ENCODE data around the gene TCP11X2.
A peak's percentile ranks its signal among the peaks of the same experiment; 100 is the strongest.
"Not testable (repeated sequence)": the region's sequence is repeated elsewhere in the genome, so short reads cannot be mapped to it uniquely, and the experiment has no call there.

The TCP11X2 gene

DNA sequence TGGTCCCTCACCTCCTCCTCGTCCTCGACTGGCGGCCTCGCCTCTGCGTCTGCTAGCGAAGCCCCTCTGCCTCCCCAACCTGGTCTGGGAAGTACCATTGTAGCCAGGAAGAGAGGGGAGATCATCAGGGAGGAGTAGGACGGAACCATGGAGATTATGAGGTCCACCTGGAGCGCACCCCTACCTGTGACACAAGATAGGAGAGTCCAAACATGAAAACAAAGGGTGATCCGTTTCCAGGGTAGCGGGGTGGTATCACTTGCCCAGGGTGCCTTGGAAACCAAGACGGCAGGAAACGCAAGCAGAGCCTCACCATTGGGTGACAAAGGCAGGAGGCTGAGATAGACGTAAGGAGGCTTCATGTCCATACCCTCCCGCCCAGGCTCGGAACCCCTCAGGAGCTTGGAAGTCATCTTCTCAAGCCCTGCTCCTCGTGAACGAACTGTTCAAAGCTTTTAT, at the start of gene TCP11X2:
TSS of gene TCP11X2 (minus strand) at position 51 of the 459 bp plus-strand sequence.
- H3K4me3 ChIP-seq; H3K9me3 ChIP-seq (ENCODE audit: low read depth, low read length); DNase-seq (ENCODE audit: low read depth, low spot score); H3K36me3 ChIP-seq (ENCODE audit: insufficient read depth, low read length); H3K27ac ChIP-seq; H3K9ac ChIP-seq (ENCODE audit: insufficient read length): not testable (repeated sequence)

DNA sequence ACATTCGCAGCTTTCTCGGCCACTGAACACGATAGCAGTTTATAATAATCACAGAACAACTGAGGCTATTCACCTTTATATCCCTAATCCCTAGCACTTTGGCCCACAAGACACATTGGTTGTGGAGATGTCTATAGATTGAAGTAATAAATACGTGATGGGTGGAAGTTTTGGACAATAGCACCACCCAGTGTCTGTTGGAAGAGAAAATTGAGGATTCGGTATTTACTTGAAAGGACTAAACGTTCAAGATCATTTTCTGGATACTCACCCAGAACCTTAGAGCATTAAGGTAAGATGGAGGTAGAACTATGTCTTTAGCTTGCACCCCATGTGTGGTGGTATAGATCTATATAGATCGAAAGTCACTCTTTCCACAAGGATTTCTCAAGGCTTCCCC, 45.7 kb upstream of the TCP11X2 start:
- H3K36me3 ChIP-seq (ENCODE audit: insufficient read depth, low read length): peaks cover 7% of the 10 kb centered on the region; the same call in 1 of the 2 replicates
- no peak overlapping the region for H3K27ac ChIP-seq
- peak overlapping the region; percentile 80; the same call in 1 of the 2 replicates for H3K4me3 ChIP-seq
- no peak for TF ChIP-seq FOXP2 (optimal IDR thresholded peaks at IDR 0.05; ENCODE audit: control extremely low read depth, extremely low read length, insufficient read depth)
- TF ChIP-seq EZH2 (IDR thresholded peaks at IDR 0.05): no peak
- no peak for TF ChIP-seq POLR2AphosphoS5 (IDR thresholded peaks at IDR 0.05; ENCODE audit: borderline replicate concordance, low read depth, low read length)
- H3K9me3 ChIP-seq (ENCODE audit: low read depth, low read length): no peaks in the 10 kb centered on the region
- no peak overlapping the region for H3K9ac ChIP-seq (ENCODE audit: insufficient read length)
- no peak for DNase-seq (ENCODE audit: low read depth, low spot score)

DNA sequence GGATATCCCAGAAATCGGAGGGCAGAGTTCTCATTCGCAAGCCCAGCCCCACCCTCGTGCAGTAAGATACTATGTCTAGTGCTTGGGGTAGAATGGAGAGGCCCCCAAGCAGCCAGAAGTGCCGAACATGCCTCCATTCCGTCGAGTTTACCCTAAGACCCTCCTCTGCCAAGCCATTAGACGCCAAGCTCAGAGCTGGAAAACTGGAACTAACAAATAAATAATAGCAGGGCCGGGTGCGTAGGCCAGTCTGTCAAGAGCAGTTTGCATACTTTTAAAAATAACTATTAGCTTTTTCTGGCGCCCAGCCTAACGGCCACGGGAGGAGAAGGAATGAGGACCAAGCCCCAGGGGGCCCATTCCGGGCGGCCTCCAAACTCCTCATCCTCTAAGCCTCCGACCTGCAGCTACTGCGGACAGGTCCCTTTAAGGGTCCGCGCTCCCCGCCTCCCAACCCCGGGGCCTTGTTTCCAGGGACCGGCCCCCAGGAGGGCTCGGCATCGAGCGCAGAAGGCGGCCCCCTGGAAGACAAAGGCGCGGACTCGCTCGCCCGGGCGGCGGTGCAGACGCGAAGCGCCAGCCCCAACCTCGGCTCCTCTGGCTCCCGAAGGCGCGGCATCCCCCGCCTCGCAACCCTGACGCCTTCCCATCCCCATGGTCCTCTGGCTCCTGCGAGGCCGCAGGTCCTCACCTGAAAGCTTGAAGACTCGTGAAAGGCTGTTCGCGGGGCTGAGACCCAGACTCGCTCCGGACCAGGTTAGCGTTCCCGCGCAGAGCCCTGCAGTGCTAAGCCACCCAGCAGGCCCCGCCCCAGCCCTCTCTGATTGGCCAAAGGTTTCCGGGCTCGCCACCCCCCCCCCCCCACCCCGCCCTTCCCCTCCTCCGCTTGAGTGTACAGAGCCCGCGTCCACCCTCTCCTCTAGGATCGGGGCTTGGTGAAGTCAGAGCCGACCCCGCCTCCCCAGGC, 44.6 kb upstream of the TCP11X2 start, which contains the start of gene TMSB15A:
TSS of gene TMSB15A (minus strand) at position 765 of the 967 bp plus-strand sequence.
- Histone ChIP-seq H3K27ac (no peak within 1 kb of the TSS), H3K9ac (ENCODE audit: insufficient read length) (peak within 1 kb of the TSS; percentile 67), H3K36me3 (ENCODE audit: insufficient read depth, low read length) (peaks cover 7% of the 10 kb centered on the region; the same call in 1 of the 2 replicates), H3K4me3 (peak within 1 kb of the TSS; percentile 80), H3K9me3 (ENCODE audit: low read depth, low read length) (no peaks in the 10 kb centered on the region)
- DNase-seq (ENCODE audit: low read depth, low spot score): no peak
- TF ChIP-seq POLR2AphosphoS5 (IDR thresholded peaks at IDR 0.05; ENCODE audit: borderline replicate concordance, low read depth, low read length) (peak; percentile 62; the same call in 1 of the 2 replicates), EZH2 (IDR thresholded peaks at IDR 0.05) (no peak)

DNA sequence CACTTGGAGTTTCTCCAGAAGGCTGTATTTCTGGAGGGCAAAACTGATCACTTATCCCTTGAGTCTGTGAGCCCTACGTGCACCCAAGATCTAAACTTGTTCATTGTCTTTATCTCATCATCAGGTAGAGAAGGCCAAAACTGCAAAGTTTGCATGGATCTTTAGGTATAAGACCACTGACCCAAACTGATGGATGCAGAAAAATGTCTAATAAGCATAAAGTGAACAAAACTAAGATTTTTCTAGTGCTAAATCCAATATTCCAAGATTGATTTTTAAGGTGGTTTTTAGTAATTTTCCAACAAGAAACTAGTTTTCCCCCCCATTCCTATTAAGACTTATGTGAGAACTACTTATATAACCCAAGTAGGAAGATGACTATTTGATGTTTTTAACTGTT, 42.9 kb upstream of the TCP11X2 start:
- no peak for DNase-seq (ENCODE audit: low read depth, low spot score)
- TF ChIP-seq EZH2 (IDR thresholded peaks at IDR 0.05) (no peak), POLR2AphosphoS5 (IDR thresholded peaks at IDR 0.05; ENCODE audit: borderline replicate concordance, low read depth, low read length) (no peak), FOXP2 (optimal IDR thresholded peaks at IDR 0.05; ENCODE audit: control extremely low read depth, extremely low read length, insufficient read depth) (no peak)
- Histone ChIP-seq H3K9ac (ENCODE audit: insufficient read length) (no peak overlapping the region), H3K9me3 (ENCODE audit: low read depth, low read length) (no peaks in the 10 kb centered on the region), H3K36me3 (ENCODE audit: insufficient read depth, low read length) (peaks cover 7% of the 10 kb centered on the region; the same call in 1 of the 2 replicates), H3K27ac (no peak overlapping the region), H3K4me3 (no peak overlapping the region)

DNA sequence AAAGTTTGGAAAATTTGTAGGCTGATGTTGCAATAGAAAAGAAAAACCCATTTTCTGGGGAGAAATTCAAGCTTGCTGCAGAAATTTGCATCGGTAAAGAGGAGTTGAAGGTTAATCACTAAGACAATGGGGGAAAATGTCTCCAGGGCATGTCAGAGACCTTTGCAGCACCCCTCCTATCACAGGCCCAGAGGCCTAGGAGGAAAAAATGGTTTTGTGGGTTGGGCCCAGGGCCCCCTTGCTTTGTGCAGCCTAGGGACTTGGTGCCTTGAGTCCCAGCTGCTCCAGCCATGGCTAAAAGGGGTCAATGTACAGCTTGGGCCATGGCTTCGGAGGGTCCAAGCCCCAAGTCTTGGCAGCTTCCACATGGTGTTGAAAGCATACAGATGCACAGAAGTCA, 27.1 kb upstream of the TCP11X2 start:
- DNase-seq (ENCODE audit: low read depth, low spot score): no peak
- Histone ChIP-seq H3K4me3 (no peak overlapping the region), H3K9ac (ENCODE audit: insufficient read length) (no peak overlapping the region), H3K9me3 (ENCODE audit: low read depth, low read length) (no peaks in the 10 kb centered on the region), H3K27ac (no peak overlapping the region), H3K36me3 (ENCODE audit: insufficient read depth, low read length) (no peaks in the 10 kb centered on the region)
- TF ChIP-seq EZH2 (IDR thresholded peaks at IDR 0.05) (no peak), POLR2AphosphoS5 (IDR thresholded peaks at IDR 0.05; ENCODE audit: borderline replicate concordance, low read depth, low read length) (no peak), FOXP2 (optimal IDR thresholded peaks at IDR 0.05; ENCODE audit: control extremely low read depth, extremely low read length, insufficient read depth) (no peak)

DNA sequence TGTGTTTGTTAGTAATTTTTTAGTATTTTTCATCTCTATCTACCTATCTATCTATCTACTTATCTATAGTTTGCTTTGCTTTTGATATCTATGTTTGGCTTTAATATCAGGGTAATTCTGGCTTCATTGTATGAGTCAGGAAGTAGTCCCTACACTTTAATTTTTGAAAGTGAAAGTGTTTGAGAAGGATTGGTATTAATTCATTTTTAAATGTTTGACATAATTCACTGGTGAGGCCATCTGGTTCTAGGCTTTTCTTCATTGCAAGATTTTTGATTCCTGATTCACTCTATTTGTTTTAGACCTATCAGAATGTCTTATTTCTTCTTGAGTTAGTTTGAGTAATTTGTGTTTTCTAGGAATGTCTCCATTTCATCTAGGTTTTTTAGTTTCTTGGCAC, 20.2 kb upstream of the TCP11X2 start:
- Histone ChIP-seq H3K9ac (ENCODE audit: insufficient read length) (no peak overlapping the region), H3K36me3 (ENCODE audit: insufficient read depth, low read length) (no peaks in the 10 kb centered on the region), H3K4me3 (no peak overlapping the region), H3K9me3 (ENCODE audit: low read depth, low read length) (no peaks in the 10 kb centered on the region), H3K27ac (no peak overlapping the region)
- DNase-seq (ENCODE audit: low read depth, low spot score): no peak
- TF ChIP-seq EZH2 (IDR thresholded peaks at IDR 0.05) (no peak), FOXP2 (optimal IDR thresholded peaks at IDR 0.05; ENCODE audit: control extremely low read depth, extremely low read length, insufficient read depth) (no peak), POLR2AphosphoS5 (IDR thresholded peaks at IDR 0.05; ENCODE audit: borderline replicate concordance, low read depth, low read length) (no peak)

DNA sequence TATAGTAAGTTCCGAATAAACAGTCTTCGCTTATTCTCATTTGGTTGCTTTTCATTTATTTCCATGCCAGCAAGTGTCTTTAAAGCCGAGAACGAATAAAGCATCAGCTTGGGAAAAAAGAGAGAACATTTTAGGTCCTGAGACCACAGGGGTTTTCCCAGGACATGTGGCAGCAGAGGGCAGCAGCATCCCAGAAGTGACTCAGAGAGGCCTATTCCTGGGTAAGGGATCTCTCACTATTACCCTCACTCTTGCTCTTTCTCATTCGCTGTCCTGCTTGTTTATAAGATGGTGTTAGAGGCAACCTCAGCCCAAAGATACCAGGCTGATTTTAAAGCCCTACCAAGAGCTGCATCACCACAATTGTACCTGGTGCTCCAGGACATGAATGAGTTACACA, 7.2 kb upstream of the TCP11X2 start:
- H3K27ac ChIP-seq; H3K9ac ChIP-seq (ENCODE audit: insufficient read length); H3K4me3 ChIP-seq; H3K9me3 ChIP-seq (ENCODE audit: low read depth, low read length); DNase-seq (ENCODE audit: low read depth, low spot score); H3K36me3 ChIP-seq (ENCODE audit: insufficient read depth, low read length): not testable (repeated sequence)

DNA sequence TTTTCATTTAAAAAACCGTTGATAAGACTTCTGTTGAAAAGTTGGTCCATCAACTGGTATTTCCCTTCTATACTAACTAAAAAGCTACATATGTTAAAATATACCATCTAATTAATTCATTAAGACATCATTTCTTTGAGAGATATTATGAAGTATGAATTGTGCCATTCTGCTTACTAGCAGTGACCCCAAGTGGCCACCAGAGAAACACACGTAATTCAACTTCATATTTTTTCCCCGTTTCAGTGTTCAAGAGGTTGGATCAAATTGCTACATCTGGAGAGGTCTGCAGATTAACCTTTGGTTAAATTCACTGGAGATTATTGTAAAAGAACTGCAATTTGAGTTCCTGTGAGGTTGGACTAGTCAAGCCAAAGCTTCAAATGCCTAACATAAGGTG, 1.4 kb downstream of the TCP11X2 start:
- H3K9ac ChIP-seq (ENCODE audit: insufficient read length); H3K4me3 ChIP-seq; H3K27ac ChIP-seq; H3K9me3 ChIP-seq (ENCODE audit: low read depth, low read length); H3K36me3 ChIP-seq (ENCODE audit: insufficient read depth, low read length); DNase-seq (ENCODE audit: low read depth, low spot score): not testable (repeated sequence)

DNA sequence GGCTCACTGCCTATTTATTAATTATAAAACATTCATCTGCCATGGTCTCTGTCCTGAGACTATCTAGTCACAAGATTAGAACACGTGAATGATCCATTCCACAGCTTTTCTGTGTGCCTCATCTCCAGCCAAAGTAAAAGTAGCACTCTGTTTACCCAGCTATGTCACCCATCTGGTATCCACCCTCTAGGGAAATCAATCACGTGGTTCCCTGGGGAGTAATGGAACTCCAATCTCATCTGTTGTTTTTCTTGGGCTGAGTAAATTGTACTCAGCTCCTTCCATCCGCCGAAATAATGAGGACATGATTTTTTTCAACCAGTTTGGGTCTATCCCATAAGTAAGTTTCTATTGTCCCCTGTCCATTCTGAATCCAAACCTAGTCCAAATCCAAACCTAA, 13.0 kb downstream of the TCP11X2 start:
- H3K27ac ChIP-seq; H3K4me3 ChIP-seq; H3K9me3 ChIP-seq (ENCODE audit: low read depth, low read length); DNase-seq (ENCODE audit: low read depth, low spot score); H3K9ac ChIP-seq (ENCODE audit: insufficient read length); H3K36me3 ChIP-seq (ENCODE audit: insufficient read depth, low read length): not testable (repeated sequence)

DNA sequence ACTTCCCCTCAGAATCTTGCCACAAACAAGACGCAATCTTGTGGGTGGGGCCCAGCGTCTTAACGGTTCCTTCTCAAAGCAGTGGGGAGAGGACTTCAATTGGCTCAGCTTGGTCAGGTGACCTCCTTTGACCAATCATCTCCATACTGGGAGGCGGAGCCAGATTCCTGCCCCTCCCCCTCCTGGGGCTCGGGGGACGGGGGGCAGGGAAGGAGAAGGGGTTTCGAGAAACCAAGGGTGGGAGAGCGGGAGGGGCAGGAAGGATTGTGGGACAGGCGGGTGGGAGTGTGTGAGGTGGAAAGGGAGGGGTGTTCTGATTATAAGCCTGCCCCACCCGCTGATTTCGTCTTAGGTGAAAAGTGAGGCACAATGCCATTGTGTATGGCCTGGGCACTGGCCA, 31.7 kb downstream of the TCP11X2 start, which contains the start of gene NXF2B:
TSS of gene NXF2B (minus strand) at position 101 of the 400 bp plus-strand sequence. CDS start 59,972 bp downstream, outside the sequence.
- H3K4me3 ChIP-seq; H3K9ac ChIP-seq (ENCODE audit: insufficient read length); H3K27ac ChIP-seq; DNase-seq (ENCODE audit: low read depth, low spot score); H3K36me3 ChIP-seq (ENCODE audit: insufficient read depth, low read length); H3K9me3 ChIP-seq (ENCODE audit: low read depth, low read length): not testable (repeated sequence)

DNA sequence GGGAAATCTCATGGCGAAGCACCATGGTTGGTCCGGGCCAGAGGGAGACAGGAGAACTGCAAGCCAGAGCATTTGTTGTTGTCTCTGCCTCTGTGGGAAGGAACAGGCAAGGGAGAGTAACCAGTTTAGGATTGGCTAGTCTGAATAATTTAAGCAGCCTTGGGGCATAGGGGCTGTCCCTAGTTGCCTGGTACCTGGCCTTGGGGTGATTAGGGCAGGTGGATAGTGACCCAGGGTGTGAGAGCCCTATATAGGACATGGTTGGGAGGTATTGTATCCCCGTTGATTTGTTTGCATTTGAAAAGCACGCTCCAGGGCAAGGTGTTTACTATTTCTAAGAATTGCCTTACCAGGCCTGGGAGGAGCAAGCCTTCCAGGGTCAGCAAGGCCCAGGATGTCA, 57.1 kb downstream of the TCP11X2 start:
- H3K36me3 ChIP-seq (ENCODE audit: insufficient read depth, low read length); DNase-seq (ENCODE audit: low read depth, low spot score); H3K27ac ChIP-seq; H3K9me3 ChIP-seq (ENCODE audit: low read depth, low read length); H3K4me3 ChIP-seq; H3K9ac ChIP-seq (ENCODE audit: insufficient read length): not testable (repeated sequence)

Measured in SK-N-MC (cell line).